GM21825 (cell line): ENCODE results near the gene CLDN1.
"Not testable (repeated sequence)": the region's sequence is repeated elsewhere in the genome, so short reads cannot be mapped to it uniquely, and the experiment has no call there.

Experiments
- ATAC-seq: cut with Tn5 transposase; IDR thresholded peaks from one replicate; pipeline ENCODE4 v1.9.1; 2021; ENCODE audit warnings: mild to moderate bottlenecking, moderate library complexity; ENCODE audit not compliant: unreplicated experiment

Gene CLDN1

DNA sequence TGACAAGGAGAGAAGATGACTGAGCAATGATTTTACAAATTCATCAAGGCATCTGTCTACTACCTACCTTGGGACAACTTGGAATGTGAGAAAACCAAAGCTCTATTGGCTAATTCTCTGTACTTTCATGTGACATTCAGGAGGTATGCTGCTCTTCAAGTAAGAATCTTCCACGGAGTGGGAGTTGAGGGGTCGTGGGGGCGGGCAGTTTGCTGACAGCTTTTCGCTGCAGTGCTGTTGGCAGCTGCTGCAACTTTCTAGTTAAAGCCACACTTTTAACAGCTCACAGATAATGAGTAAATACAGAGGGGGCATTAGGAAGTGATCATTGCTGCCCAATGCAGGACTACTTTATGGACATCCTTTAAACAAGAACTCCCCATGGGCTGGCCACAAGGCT is 22.3 kb downstream of the CLDN1 start:
- ATAC-seq, result no peak

DNA sequence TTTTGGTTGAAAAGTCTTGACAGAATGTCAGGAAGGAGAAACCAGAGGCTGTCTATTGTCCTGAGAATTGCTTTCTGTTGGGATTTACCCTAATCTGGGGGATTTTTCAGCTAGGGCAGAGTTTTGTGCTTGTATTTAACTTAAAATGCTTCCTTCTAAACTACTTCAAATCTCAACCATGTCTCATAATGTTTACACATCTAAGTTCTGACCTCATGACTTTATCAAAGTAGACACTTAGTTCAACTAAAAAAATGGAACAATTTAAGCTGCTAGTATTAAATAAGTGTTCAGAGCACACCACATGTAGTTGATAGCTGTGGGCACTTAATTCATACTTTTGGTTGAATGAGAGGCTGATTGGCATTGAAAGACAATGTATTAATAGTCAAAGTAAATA is 28.2 kb downstream of the CLDN1 start:
- no peak for ATAC-seq

DNA sequence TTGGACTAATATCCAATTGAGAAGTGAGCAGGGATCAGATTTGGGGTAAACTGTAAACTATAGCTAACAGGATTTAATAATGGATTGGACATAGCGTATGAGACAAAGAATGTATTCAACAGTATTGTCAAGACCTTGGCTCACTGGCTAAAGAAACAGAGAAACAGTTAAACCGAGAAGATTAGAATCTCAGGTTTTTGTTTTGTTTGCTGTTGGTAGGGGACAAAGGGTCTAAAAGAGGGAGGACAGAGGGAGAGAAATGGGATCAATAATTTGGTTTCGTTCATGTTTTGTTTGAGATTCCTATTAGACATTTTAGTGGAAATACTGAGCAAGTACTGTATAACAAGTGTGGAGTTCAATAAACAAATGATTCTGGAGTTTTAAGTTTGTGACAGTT is 28.6 kb downstream of the CLDN1 start:
- ATAC-seq, result no peak

DNA sequence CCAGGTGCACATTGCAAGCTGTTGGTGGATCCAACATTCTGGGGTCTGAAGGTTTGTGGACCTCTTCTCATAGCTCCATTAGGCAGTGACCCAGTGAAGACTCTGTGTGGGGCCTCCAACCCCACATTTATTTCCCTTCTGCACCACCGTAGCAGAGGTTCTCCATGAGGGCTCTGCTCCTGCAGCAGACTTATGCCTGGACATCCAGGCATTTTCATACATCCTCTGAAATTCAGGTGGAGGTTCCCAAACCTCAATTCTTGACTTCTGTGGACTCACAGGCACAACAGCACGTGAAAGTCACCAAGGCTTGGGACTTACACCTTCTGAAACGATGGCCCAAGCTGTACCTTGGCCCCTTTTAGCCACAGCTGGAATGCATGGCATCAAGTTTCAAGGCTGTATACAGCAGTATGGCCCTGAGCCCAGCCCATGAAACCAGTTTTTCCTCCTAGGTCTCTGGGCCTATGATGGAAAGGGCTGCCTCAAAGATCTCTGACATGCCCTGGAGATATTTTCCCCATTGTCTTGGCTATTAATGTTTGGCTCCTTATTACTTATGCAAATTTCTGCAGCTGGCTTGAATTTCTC is 30.2 kb downstream of the CLDN1 start:
- no peak for ATAC-seq

DNA sequence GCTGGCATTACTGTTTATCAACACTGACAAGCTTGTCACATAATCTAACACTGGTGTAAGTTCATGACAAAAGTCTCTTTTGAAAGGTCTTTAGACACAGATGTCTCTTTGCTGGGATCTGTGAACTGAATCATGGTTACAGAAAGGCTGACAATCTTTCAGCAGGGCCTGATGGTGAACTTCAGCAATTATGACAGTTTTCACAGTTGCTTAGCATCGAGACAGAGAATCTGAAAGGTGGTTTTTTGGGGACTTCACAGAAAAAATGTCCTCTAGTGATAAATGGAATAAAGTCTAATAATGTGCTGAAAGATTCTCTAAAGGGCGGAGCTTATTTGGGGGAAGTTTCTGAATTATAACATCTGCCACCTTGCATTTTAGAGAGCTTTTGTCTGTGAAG is 32.3 kb downstream of the CLDN1 start:
- no peak for ATAC-seq

DNA sequence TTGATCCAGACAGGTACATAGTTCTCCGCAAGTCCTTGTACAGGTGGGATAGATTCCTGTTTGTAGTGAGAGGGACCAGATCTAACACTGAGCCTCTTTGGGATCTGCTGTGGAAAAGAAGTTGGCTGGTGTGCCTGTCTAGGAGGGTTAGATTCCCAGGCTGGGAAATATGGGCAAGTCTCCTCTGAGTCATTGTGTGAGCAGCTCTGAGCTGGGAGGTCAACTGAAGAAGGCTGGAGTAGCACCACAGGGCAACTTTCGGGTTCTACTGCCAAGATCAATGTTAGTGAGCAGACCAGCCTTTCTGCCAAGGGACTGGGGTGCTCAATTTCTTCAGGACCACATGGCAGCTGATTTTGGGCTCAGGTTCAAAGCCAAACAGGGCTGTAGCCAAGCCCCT is 33.4 kb downstream of the CLDN1 start:
- no peak for ATAC-seq

DNA sequence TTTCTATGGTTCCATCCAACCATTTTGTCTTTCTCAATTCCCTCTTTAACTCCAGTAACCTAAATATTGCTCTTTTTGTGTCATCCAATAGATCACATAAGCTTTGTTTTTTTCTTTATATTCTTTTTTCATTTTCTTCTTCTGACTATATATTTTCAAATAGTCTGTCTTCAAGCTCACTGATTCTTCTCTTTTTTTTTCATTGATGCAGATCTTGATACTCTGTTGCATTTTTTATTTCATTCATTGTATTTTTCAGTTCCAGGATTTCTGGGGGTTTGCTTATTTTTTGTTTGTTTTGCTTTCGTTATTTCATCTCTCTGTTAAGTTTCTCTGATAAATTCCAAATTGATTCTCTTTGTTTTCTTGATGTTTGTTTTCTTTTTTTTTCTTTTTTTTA is 36.2 kb downstream of the CLDN1 start:
- no peak for ATAC-seq

DNA sequence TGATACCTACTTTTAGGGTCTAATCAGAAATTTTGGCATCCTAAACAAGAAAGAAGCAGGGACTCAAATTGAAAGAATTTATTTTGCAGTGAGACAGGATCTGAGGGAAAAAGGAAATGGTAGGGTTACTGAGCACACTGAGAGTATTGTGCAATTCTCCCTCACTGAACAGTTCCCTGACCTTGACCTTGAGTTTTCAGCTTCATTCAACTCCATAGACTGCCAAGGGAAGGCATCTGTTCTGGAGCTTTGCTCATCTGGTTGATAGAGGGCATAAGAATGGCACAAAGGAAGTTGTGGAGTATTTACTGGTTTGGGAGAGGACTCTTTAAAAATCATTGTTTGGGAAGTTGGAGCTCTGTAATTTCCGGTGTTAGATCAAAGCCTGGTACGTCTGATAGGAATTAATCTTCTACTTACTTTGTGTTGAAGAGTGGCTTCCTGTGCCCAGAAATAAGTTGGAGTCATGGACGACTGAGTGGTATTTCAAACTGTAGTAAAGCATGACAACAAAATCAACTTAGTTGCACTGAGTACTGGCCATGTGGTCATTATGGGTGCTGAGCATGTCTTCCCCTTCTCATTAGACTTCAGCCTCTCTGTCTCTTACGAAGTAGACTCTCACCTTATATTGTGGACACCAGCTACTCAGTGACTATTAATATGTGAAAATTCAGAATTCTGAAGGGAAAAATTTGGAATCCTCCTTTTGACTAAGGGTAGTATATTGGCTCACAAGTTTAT is 40.8 kb downstream of the CLDN1 start:
- ATAC-seq, result no peak

DNA sequence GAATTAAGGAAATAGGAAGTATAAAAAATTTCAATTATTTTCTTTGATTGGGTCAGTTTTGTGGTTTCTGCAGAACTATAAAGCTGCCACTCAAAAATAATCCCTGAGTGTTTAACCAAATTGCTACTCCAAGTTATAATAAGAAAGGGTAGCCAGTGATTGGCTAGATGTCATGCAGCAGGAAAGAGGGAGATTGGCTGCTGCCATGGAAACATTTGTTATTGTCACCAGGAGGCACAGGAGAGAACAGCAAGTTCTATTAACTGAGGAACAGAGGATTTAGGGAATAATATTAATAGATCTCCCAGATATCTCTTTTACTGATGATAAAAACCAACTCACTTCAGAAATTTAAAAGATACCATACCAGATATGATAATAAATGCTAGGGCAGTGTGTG is 42.6 kb downstream of the CLDN1 start:
- no peak for ATAC-seq

DNA sequence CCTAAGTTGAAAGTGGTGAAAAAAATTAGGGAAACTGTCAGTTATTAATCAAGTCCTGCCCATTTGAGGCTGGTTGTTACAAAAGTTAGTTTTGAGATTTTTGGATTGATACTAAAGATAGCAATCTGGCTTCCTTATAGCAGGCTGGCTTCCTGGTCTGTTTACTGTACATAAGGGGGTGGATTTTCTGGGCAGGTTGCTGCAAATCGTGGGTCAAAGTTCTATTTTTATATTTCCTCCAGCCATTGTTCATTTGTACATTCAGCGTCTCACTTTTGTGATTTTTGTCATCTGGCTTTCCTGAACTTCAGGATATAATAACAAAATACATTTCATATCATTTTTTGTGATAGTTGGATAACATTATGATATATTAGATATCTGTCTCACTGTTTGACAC is 49.5 kb downstream of the CLDN1 start:
- no peak for ATAC-seq

DNA sequence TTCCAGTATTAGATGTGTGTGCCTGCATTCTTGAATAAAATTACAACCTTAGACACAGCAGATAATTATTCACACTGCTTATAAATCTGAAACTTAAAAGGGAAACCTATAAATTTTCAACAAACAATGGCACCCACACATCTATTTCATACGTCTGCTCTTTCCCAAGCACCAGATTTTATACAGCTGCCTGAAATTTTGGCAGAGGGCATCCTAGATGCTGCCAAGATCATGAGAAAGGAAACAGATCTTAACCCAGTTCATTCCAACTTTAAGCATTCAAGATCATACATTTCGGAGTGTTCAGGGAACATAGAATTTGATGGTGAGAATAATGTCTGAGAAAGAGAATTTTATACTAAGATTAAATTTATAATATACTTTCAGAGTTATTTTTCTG is 53.1 kb downstream of the CLDN1 start:
- ATAC-seq, result no peak

DNA sequence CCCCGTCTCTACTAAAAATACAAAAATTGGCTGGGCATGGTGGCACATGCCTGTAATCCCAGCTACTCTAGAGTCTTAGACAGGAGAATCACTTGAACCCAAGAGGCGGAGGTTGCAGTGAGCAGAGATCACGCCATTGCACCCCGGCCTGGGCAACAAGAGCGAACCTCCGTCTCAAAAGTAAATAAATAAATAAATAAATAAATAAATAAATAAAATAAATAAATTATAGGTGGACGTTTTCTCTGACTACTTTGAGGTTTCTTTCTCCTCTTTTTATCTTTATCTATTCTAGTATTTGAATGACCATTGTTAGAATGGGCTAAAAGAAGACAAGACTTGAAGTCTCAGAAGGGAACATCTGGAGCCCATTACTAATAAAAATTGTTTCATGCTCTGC is 54.8 kb downstream of the CLDN1 start:
- not testable (repeated sequence) for ATAC-seq

DNA sequence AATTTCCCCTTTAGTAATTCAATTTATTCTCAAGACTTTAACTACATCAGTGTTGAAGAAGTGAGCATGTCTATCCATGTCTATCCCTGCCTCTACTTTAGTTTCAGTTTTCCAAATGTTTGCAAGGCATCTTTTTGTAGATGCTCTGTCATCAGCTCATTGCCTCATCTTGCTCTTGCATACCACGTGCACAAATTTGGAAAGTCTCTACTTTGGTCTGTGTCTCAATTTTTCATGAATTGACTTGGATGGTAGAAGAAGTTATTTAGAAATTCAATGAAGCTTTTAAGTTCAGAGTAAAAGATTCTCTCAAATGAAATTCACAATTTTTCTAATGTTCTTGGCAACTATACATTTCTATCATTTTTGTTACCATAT is 55.3 kb downstream of the CLDN1 start:
- ATAC-seq, result no peak

DNA sequence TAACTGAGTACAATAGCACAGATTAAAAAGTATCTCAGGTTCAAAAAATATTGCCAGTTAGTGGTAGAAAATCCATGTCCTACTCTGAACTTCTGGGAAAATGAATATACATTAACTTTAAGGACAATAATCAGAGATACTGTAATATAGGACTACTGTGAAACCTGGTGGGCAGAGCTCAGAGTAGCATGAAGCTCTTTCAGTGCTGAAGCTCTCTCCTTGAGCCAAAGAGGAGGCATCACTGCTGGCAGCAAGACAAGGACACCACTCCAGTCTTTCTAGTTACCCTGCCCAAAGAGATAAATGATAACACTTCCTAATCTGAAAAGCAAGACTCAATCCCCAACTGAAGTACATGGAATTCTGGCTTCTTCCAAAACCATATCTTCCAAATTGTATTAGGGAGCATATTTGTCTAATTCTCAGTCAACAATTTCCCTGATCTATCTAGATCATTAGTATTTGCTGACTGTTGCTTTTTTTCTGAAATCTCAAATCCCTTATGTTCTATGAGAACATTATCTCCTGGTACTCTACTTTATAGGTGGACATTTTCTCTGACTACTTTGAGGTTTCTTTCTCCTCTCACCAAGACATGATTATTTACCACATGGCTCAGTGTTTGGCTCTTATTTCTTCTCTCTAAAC is 55.9 kb downstream of the CLDN1 start:
- ATAC-seq, result no peak

DNA sequence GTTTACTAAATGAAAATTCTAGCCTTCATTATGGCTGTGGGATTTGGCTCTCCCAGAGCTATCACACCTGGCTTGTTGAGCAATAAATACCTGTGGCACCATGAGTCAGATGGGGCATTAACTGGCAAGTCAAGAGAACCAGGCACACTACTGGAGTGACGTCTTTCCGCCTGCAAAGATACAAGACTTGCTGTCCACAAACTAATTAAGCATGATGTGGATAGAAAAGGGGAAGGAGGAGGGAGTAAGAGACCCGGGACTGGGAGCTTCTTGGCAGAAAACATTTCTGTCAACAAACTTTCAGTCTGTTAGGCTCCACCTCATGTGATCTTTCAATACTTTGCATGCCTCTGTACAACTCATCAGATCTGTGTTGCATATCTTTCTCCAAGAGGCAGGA is 56.5 kb downstream of the CLDN1 start:
- ATAC-seq, result no peak

DNA sequence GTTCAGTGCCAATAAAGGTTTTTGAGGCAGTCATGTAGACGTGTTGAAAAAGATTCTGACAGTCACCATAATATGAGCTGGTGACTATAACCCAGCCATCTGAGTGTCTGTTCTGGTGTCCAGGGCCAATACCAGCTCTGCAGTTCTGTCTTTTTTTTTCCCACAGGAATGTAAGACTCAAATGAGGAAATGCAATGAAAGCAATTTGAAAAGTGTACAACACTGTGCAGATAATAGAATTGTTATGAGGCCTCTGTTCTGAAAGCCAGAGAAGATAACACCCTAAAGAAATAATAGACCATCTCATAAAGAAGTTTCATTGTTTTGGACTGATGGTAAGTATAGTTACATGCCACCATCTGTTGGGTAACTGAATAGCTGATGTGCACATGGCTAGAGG is 57.1 kb downstream of the CLDN1 start:
- no peak for ATAC-seq

DNA sequence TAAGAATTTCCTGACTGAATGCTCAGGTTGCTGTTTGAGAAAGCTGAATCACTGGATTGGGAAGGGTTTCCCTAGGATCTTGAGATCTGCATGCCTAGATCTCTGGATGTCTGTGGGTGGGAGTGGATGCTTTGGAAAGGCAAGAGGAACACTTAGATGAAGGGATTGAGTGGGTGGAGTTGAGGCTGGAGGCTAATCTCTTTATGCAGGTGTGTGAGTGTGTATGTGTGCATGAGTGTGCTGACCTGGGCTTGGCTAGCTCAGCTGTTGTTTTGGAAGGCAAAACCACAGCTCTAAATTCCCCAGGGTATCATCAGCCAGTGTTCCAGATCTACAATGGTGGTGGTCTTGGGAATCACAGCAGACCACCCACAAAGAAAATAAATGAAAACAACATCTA is 60.5 kb downstream of the CLDN1 start:
- no peak for ATAC-seq

DNA sequence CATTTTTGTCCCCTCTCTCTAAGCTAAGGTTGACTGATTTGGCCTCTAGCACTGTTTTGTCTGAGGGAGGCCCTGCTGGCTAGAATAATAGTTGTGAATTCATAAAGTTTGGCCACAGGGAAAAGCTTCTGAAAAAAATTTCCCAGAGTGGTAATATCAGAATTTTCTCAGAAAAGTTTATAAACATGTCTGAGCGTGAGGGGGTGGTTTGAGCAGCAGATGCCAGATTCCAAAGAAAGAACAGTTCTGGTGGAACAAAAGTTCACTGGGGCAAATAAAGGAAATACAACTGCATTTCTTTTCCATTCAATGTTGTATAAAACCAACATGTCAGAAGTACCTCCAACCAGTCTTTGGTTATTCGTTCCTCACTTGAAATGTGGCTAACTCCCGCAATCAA is 61.2 kb downstream of the CLDN1 start:
- no peak for ATAC-seq

DNA sequence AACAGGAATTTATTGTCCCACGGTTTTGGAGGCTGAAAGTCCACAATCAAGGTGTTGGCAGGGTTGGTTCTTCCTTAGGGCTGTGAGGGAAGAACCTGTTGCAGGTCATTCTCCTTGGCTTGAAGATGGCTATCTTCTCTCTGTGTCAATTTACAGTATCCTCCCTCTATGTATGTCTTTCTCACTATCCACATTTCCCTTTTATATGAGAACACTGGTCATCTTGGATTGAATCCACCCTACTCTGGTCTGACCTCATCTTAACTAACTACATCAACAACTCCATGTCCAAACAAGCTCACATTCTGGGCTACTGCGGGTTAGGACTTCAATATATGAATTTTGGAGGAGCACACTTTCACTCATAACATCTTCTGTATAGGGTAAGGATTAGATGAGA is 61.9 kb downstream of the CLDN1 start:
- no peak for ATAC-seq

DNA sequence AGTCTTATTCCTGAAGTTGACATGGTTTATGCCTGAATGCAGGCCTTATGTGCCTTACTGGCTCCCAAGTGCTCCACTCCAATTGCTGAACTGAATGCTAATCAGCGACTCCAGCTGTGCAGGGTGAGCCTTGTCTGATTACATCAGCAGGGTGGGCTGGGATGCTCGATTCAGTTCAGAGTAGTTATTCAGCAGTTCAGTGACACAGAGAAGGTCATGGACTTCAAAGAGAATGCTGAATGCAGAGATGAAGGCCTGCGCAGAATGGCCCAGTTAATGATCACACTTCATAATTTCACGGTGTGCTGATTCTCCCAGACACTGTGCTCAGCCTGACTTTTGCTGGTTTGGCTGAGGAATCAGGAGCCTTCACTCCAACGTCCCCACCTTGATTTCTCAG is 63.6 kb downstream of the CLDN1 start:
- no peak for ATAC-seq
